Right renal pelvis (tissue), 4 donors: ENCODE measurements around the gene ZNF664. TPM values are rescaled to one million over a fixed set of nuclear protein-coding genes. Genes with fewer than 3 reads are reported as not detected.

Source experiments
- DNase-seq, 4 donors: peaks; one replicate each; pipeline ENCODE4 v3.0.0-alpha.2; 2013; ENCODE audit warnings: low read depth in 4 of 4, low spot score in 3 of 4, missing footprints in 1 of 4
- polyA plus RNA-seq, 4 donors: library from polyadenylated mRNA; unstranded; fragments of 120-200 nt; gene quantifications; one replicate each; pipeline ENCODE4 v1.2.1, GENCODE V29; 2013; ENCODE audit not compliant: insufficient read length in 4 of 4

Gene ZNF664
- polyA plus RNA-seq, 4 donors: 159 to 190 (median 186) TPM

DNA sequence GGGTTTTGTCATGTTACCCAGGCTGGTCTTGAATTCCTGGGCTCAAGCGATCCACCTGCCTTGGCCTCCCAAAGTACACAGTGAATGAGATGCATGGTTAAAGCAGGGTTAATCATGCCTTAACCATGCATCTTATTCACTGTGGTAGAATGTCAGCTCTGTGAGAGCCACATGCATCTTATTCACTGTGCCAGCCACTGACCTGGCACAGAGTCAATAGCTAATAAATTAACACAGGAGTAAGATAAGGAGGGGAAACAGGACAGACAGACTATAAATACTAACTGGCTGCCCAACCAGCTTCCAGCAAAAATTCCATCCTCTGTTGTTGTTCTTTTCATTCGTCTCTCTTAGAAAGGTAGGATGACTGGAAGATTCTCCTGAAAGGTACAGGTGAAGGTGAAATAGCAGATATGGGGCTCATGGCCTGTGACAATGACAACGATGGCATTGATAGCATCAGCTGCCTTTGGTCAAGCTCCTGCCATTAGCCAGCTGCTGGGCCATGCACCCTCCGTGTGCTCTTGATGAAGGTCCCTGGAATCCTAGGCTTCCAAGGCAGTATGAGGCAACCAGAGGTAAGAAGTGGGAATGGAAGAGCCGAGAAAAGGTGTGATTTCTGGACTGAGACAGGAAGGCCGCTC lies 76.6 kb downstream of the ZNF664 start:
- no peak for DNase-seq

DNA sequence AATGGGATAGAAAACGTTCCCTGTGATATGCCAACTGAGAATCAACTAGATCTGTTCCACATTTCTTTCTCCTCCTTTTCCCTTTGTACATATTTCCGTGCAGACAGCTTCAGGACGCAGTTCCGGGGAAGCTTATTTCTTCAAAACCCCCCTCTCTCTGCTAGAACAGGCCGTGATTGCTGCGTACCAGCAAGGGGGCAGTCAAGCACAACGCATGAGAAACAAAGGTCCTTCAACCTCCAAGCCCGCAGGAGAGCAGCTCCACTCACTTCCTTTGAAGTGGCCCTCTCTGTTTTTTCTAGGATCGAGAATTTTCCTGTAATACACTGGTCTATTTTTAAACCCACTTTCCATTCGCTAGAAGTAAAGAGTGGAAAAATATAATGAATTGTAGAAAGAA lies 80.8 kb downstream of the ZNF664 start:
- DNase-seq: peak; percentile 44 to 75 (median 68)

DNA sequence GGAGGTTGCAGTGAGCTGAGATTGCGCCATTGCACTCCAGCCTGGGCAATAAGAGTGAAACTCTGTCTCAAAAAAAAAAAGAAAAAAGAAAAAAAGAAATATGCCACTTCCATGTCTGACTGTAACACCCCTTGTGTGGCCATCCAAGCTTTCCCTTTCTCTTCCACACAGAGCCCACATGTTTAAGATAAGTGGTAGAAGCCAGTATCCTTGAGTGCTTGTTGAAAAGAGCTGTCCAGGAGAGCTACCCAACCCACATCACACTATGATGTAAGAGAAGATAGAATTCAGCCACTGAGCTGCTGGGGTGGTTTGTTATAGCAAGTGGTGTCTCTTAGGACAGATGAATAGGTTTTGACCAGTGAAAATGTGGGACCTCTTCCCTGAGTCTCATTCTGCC lies 82.1 kb downstream of the ZNF664 start:
- no peak for DNase-seq

DNA sequence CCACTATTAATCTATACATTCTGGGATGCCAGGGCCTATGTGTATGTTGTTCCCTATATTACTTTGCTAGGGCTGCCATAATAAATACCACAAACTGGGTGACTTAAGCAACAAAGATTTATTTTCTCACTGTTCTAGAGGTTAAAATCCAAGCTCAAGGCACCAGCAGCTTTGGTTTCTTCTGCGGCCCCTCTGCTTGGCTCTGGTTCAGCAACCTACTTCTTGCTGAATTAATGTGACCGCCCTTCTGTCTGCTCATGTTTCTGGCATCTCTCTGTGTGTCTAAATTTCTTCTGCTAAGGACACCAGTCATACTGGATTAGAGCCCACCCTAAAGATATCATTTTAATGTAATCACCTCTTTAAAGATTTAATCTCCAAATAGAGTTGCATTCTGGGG lies 84.7 kb downstream of the ZNF664 start:
- DNase-seq: peak in 1 of 4 donors; percentile 16

DNA sequence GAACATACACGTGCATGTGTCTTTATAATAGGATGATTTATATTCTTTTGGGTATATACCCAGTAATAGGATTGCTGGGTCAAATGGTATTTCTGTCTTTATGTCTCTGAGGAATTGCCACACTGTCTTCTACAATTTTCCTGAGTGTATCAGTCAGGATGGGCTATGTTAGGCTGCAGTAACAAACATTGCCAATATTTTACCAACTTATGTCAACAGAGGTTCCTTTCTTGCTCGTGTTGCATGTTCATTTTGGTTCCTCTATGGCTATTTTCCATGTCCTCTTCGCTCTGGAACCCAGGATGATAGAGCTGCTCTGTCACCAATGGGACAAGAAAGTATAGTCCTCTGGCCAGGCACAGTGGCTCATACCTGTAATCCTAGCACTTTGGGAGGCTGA lies 86.7 kb downstream of the ZNF664 start:
- DNase-seq: no peak

Other genes with a start within 250 kb of the ZNF664 start
- 1 to 10 TPM; 4.5 to 5.5 (median 4.8) TPM for gene DNAH10, start 210.9 kb upstream of the ZNF664 start, polyA plus RNA-seq
- gene CCDC92, start 384 bp upstream of the ZNF664 start, polyA plus RNA-seq: 10 to 100 TPM; 48.4 to 50.2 (median 49.3) TPM